Peyer's patch (tissue), 4 donors: ENCODE results near the gene TRPV6.

Experiments
- POLR2A ChIP-seq, 2 donors: fragments of 450-650 bp; IDR thresholded peaks; one replicate each; pipeline ENCODE4 v1.5.1; 2017; ENCODE audit warnings: antibody characterized with exemption in 2 of 2, mild to moderate bottlenecking in 2 of 2, moderate library complexity in 2 of 2
- TF ChIP-seq, protein P1 (sequence below), 6 experiments: fragments of 450-650 bp in 4 of 6; fragments of 200-600 bp in 2 of 6; sonication (generic) in 1 of 6; IDR thresholded peaks; one replicate each; pipeline ENCODE4 v1.5.1; 2017 to 2019; ENCODE audit warnings: antibody characterized with exemption in 6 of 6, mild to moderate bottlenecking in 3 of 6, moderate library complexity in 1 of 6

- TF ChIP-seq, protein P1, sequence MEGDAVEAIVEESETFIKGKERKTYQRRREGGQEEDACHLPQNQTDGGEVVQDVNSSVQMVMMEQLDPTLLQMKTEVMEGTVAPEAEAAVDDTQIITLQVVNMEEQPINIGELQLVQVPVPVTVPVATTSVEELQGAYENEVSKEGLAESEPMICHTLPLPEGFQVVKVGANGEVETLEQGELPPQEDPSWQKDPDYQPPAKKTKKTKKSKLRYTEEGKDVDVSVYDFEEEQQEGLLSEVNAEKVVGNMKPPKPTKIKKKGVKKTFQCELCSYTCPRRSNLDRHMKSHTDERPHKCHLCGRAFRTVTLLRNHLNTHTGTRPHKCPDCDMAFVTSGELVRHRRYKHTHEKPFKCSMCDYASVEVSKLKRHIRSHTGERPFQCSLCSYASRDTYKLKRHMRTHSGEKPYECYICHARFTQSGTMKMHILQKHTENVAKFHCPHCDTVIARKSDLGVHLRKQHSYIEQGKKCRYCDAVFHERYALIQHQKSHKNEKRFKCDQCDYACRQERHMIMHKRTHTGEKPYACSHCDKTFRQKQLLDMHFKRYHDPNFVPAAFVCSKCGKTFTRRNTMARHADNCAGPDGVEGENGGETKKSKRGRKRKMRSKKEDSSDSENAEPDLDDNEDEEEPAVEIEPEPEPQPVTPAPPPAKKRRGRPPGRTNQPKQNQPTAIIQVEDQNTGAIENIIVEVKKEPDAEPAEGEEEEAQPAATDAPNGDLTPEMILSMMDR (IDR thresholded peaks at IDR 0.05) = no peak
- TF ChIP-seq POLR2A (IDR thresholded peaks at IDR 0.05) = no peak
Observed at GRCh38 chr7:142868986-142869415, 16.5 kb downstream of the TRPV6 start.
